ENCODE data around the gene TTLL7. TPM values are rescaled to one million over a fixed set of nuclear protein-coding genes. Genes with fewer than 3 reads are reported as not detected.
"Not testable (repeated sequence)": the region's sequence is repeated elsewhere in the genome, so short reads cannot be mapped to it uniquely, and the experiment has no call there.

The TTLL7 gene
- total RNA-seq, 2 experiments from 2014 or later, result 0.41 to 1.4 TPM

GRCh38 chr1:83990734-83991133 lies 8.2 kb downstream of the TTLL7 start:
- ChIA-PET POLR2A (no interaction called here), CTCF (no interaction called here)
- TF ChIP-seq CTCF (IDR thresholded peaks at IDR 0.05), result no peak
- Mint-ChIP-seq H3K36me3 (ENCODE audit: low read depth) (peaks cover 3% of the 10 kb centered on the region), H3K4me1 (ENCODE audit: low read depth) (no peaks in the 10 kb centered on the region), H3K27ac (no peak overlapping the region), H3K4me3 (no peak overlapping the region), H3K27me3 (peaks cover 23% of the 10 kb centered on the region), H3K9me3 (peaks cover 5% of the 10 kb centered on the region)
- ATAC-seq (no peak), DNase-seq (no peak)
- intact Hi-C loops (cut with micrococcal nuclease), result no loop called here

GRCh38 chr1:83985048-83985447 lies 13.9 kb downstream of the TTLL7 start:
- CTCF ChIA-PET, result no interaction called here
- no peak for TF ChIP-seq CTCF (IDR thresholded peaks at IDR 0.05)
- peaks cover 6% of the 10 kb centered on the region for H3K27me3 Mint-ChIP-seq
- ATAC-seq (no peak), DNase-seq (no peak)
- peaks cover 3% of the 10 kb centered on the region for H3K36me3 Mint-ChIP-seq (ENCODE audit: low read depth)
- intact Hi-C loops (cut with micrococcal nuclease), result no loop called here
- H3K27ac Mint-ChIP-seq, result no peak overlapping the region
- no peak overlapping the region for H3K4me3 Mint-ChIP-seq
- no peaks in the 10 kb centered on the region for H3K4me1 Mint-ChIP-seq (ENCODE audit: low read depth)
- H3K9me3 Mint-ChIP-seq, result peaks cover 9% of the 10 kb centered on the region
- POLR2A ChIA-PET, result no interaction called here

- H3K27ac Mint-ChIP-seq; H3K4me3 Mint-ChIP-seq; H3K4me1 Mint-ChIP-seq (ENCODE audit: low read depth); H3K36me3 Mint-ChIP-seq (ENCODE audit: low read depth); ATAC-seq; H3K27me3 Mint-ChIP-seq; DNase-seq; H3K9me3 Mint-ChIP-seq; intact Hi-C loops (cut with micrococcal nuclease); CTCF ChIA-PET; POLR2A ChIA-PET: not testable (repeated sequence)
Observed at GRCh38 chr1:83983918-83984317, 15.0 kb downstream of the TTLL7 start.

GRCh38 chr1:83978056-83978455 lies 20.9 kb downstream of the TTLL7 start:
- ATAC-seq (no peak), DNase-seq (no peak)
- no peak overlapping the region for H3K4me3 Mint-ChIP-seq
- no peaks in the 10 kb centered on the region for H3K9me3 Mint-ChIP-seq
- no peaks in the 10 kb centered on the region for H3K27me3 Mint-ChIP-seq
- CTCF ChIA-PET, result interaction anchor here (0.9 kb wide), 1 partner anchor 455 kb away, joined by 3 read pairs; no protein-coding TSS in a partner anchor
- no peaks in the 10 kb centered on the region for H3K36me3 Mint-ChIP-seq (ENCODE audit: low read depth)
- no peak overlapping the region for H3K27ac Mint-ChIP-seq
- no peak for TF ChIP-seq CTCF (IDR thresholded peaks at IDR 0.05)
- no peaks in the 10 kb centered on the region for H3K4me1 Mint-ChIP-seq (ENCODE audit: low read depth)
- intact Hi-C loops (cut with micrococcal nuclease), result no loop called here
- POLR2A ChIA-PET, result no interaction called here

GRCh38 chr1:83976920-83977319 lies 22.0 kb downstream of the TTLL7 start:
- TF ChIP-seq CTCF (IDR thresholded peaks at IDR 0.05), result no peak
- CTCF ChIA-PET, result no interaction called here
- POLR2A ChIA-PET, result no interaction called here
- intact Hi-C loops (cut with micrococcal nuclease), result no loop called here
- no peaks in the 10 kb centered on the region for H3K9me3 Mint-ChIP-seq
- H3K27me3 Mint-ChIP-seq, result no peaks in the 10 kb centered on the region
- DNase-seq, result no peak
- H3K36me3 Mint-ChIP-seq (ENCODE audit: low read depth), result no peaks in the 10 kb centered on the region
- H3K27ac Mint-ChIP-seq, result no peak overlapping the region
- no peaks in the 10 kb centered on the region for H3K4me1 Mint-ChIP-seq (ENCODE audit: low read depth)
- no peak overlapping the region for H3K4me3 Mint-ChIP-seq
- no peak for ATAC-seq

GRCh38 chr1:83970802-83971201 lies 28.1 kb downstream of the TTLL7 start:
- no peak overlapping the region for H3K27ac Mint-ChIP-seq
- no peaks in the 10 kb centered on the region for H3K4me1 Mint-ChIP-seq (ENCODE audit: low read depth)
- no peaks in the 10 kb centered on the region for H3K9me3 Mint-ChIP-seq
- POLR2A ChIA-PET, result no interaction called here
- H3K27me3 Mint-ChIP-seq, result peaks cover 4% of the 10 kb centered on the region
- ATAC-seq (no peak), DNase-seq (no peak)
- intact Hi-C loops (cut with micrococcal nuclease), result no loop called here
- H3K36me3 Mint-ChIP-seq (ENCODE audit: low read depth), result no peaks in the 10 kb centered on the region
- no peak overlapping the region for H3K4me3 Mint-ChIP-seq
- TF ChIP-seq CTCF (IDR thresholded peaks at IDR 0.05), result no peak
- CTCF ChIA-PET, result no interaction called here
